IMR-90 (cell line): Measurements from ENCODE around the gene IL6ST. TPM values are rescaled to one million over a fixed set of nuclear protein-coding genes. Genes with fewer than 3 reads are reported as not detected.
"Not testable (repeated sequence)": the region's sequence is repeated elsewhere in the genome, so short reads cannot be mapped to it uniquely, and the experiment has no call there.

Experiments used
- ATAC-seq: fragments of 200-7000 bp; cut with Tn5 transposase; 2 replicates; pipeline ENCODE4 v1.9.1; 2020; ENCODE audit warnings: low read depth, mild to moderate bottlenecking, moderate library complexity
- BruUV-seq: library from RNA; stranded (reverse); fragments of 400-500 nt; replicated peaks from 2 replicates; lab custom pipeline; 2021; lab: Mats Ljungman, UMichigan
- CTCF ChIA-PET: fragments of 300-600 bp; formaldehyde crosslinking; extraction: SDS; loops from one replicate; lab custom pipeline; 2021; ENCODE audit warnings: antibody characterized with exemption; lab: Yijun Ruan, JAX
- POLR2A ChIA-PET: fragments of 300-600 bp; sonication (Branson Sonifier 250); formaldehyde crosslinking; loops from one replicate; lab custom pipeline; 2022; ENCODE audit warnings: antibody characterized with exemption; ENCODE audit not compliant: unreplicated experiment; lab: Charles Lee
- DNase-seq: peaks from one replicate; pipeline ENCODE4 v3.0.0; 2013
- H2AFZ ChIP-seq: replicated peaks from 2 replicates; pipeline ENCODE3; 2013; ENCODE audit warnings: low read length, mild to moderate bottlenecking; ENCODE audit not compliant: poor library complexity
- H2AK5ac ChIP-seq: 2 replicates; pipeline ENCODE4 v1.6.1; 2013; ENCODE audit warnings: low read depth, low read length, inconsistent platforms
- H2AK9ac ChIP-seq: replicated peaks from 2 replicates; pipeline ENCODE3; 2013; ENCODE audit warnings: mild to moderate bottlenecking, low read depth, low read length, moderate library complexity; ENCODE audit not compliant: poor library complexity
- H2BK120ac ChIP-seq: 2 replicates; pipeline ENCODE4 v1.6.1; 2013; ENCODE audit warnings: low read depth, low read length, inconsistent platforms
- H2BK15ac ChIP-seq: 3 replicates; pipeline ENCODE4 v1.6.1; 2013; ENCODE audit warnings: low read depth, low read length, inconsistent platforms
- H2BK20ac ChIP-seq: 2 replicates; pipeline ENCODE4 v1.6.1; 2013; ENCODE audit warnings: low read depth, mild to moderate bottlenecking, inconsistent platforms, low read length, moderate library complexity
- H2BK5ac ChIP-seq: 2 replicates; pipeline ENCODE4 v1.6.1; 2013; ENCODE audit warnings: mild to moderate bottlenecking, low read depth, low read length, inconsistent platforms; ENCODE audit not compliant: poor library complexity, severe bottlenecking
- H3K14ac ChIP-seq: replicated peaks from 2 replicates; pipeline ENCODE4 v1.6.1; 2013; ENCODE audit warnings: low read depth, low read length, inconsistent platforms
- H3K18ac ChIP-seq: 2 replicates; pipeline ENCODE4 v1.6.1; 2013; ENCODE audit warnings: low read depth, low read length, control low read depth
- H3K23ac ChIP-seq: 2 replicates; pipeline ENCODE4 v1.6.1; 2013; ENCODE audit warnings: low read depth, low read length, inconsistent platforms
- H3K27ac ChIP-seq: 2 replicates; pipeline ENCODE4 v1.5.1; 2013; ENCODE audit warnings: mild to moderate bottlenecking, control low read depth, low read length; ENCODE audit not compliant: insufficient read depth
- H3K27me3 ChIP-seq: 2 replicates; pipeline ENCODE4 v1.6.1; 2013; ENCODE audit warnings: low read length; ENCODE audit not compliant: control insufficient read depth, insufficient read depth
- H3K36me3 ChIP-seq: 2 replicates; pipeline ENCODE4 v1.6.1; 2013; ENCODE audit warnings: low read length, mixed read lengths; ENCODE audit not compliant: control insufficient read depth, insufficient read depth
- H3K4ac ChIP-seq: 2 replicates; pipeline ENCODE4 v1.6.1; 2013; ENCODE audit warnings: low read depth, low read length, inconsistent platforms
- H3K4me1 ChIP-seq: 2 replicates; pipeline ENCODE4 v1.6.1; 2013; ENCODE audit warnings: low read length, mixed read lengths; ENCODE audit not compliant: control insufficient read depth, insufficient read depth
- H3K4me2 ChIP-seq: 2 replicates; pipeline ENCODE4 v1.6.1; 2013; ENCODE audit warnings: low read depth, mild to moderate bottlenecking, control low read depth, low read length, moderate library complexity
- H3K4me3 ChIP-seq: 2 replicates; pipeline ENCODE4 v1.5.1; 2013; ENCODE audit warnings: low read depth, mild to moderate bottlenecking, control low read depth, low read length, moderate library complexity; ENCODE audit not compliant: insufficient read depth
- H3K56ac ChIP-seq: 2 replicates; pipeline ENCODE4 v1.6.1; 2013; ENCODE audit warnings: low read length, inconsistent platforms; ENCODE audit not compliant: insufficient read depth; ENCODE audit errors: extremely low read depth
- H3K79me1 ChIP-seq, 2 experiments: 2 replicates each; pipeline ENCODE4 v1.6.1; 2013; ENCODE audit warnings: low read length in 2 of 2, inconsistent platforms in 1 of 2, low read depth in 1 of 2
- H3K9ac ChIP-seq: 2 replicates; pipeline ENCODE4 v1.6.1; 2013; ENCODE audit warnings: low read depth, low read length, control low read depth
- H3K9me1 ChIP-seq: 2 replicates; pipeline ENCODE4 v1.6.1; 2013; ENCODE audit warnings: low read length, inconsistent platforms; ENCODE audit not compliant: insufficient read depth
- H3K9me3 ChIP-seq: 2 replicates; pipeline ENCODE4 v1.6.1; 2013; ENCODE audit warnings: low read length; ENCODE audit not compliant: control insufficient read depth, insufficient read depth
- H4K20me1 ChIP-seq: 2 replicates; pipeline ENCODE4 v1.6.1; 2013; ENCODE audit warnings: low read length, inconsistent platforms; ENCODE audit not compliant: insufficient read depth
- H4K5ac ChIP-seq: 2 replicates; pipeline ENCODE4 v1.6.1; 2013; ENCODE audit warnings: mild to moderate bottlenecking, low read depth, low read length, control low read depth
- H4K8ac ChIP-seq, 2 experiments: 2 replicates each; pipeline ENCODE4 v1.6.1; 2013; ENCODE audit warnings: low read depth in 2 of 2, low read length in 2 of 2, control low read depth in 1 of 2, inconsistent platforms in 1 of 2
- H4K91ac ChIP-seq: 2 replicates; pipeline ENCODE4 v1.6.1; 2013; ENCODE audit warnings: low read depth, low read length, inconsistent platforms; ENCODE audit not compliant: insufficient read depth
- WGBS, 2 experiments: methylation state at CpG; one replicate each; pipeline versions ENCODE4 v1.1.5 to v1.1.7; 2013; ENCODE audit warnings: missing lambda C conversion rate in 2 of 2; ENCODE audit not compliant: insufficient read length in 1 of 2; ENCODE audit errors: extremely low coverage in 2 of 2; 5-methylcytosine and 5-hydroxymethylcytosine counted together
- dilution Hi-C: fragments of 300-500 bp; cut with HindIII; formaldehyde crosslinking; loops from one replicate; pipeline ENCODE4 v1.14.3; 2018; ENCODE audit warnings: low sequenced_read_pairs; ENCODE audit not compliant: unreplicated experiment
- in situ Hi-C: fragments of 300-500 bp; cut with MboI; formaldehyde crosslinking; loops from 3 replicates; pipeline ENCODE4 v1.14.3; 2019; ENCODE audit warnings: low sequenced_read_pairs, inconsistent platforms, mixed read lengths
- intact Hi-C: fragments of 100-400 bp; cut with micrococcal nuclease; formaldehyde crosslinking; loops from 2 replicates; pipeline ENCODE4 v1.10.0; 2022
- polyA plus RNA-seq, 3 experiments: library from polyadenylated mRNA; depleted of rRNA; stranded (reverse); fragments of >200 nt; gene quantifications; 2 replicates each; pipeline ENCODE4 v1.2.3, GENCODE V29; 2012; ENCODE audit warnings: low replicate concordance in 1 of 3
- total RNA-seq: library from RNA; depleted of rRNA; stranded (reverse); fragments of >200 nt; gene quantifications from 2 replicates; pipeline ENCODE4 v1.2.3, GENCODE V29; 2012

The IL6ST gene
- total and polyA plus RNA-seq, 2 of the 4 experiments (the other 2 are of a cell fraction), result 90.6 to 506 TPM

DNA sequence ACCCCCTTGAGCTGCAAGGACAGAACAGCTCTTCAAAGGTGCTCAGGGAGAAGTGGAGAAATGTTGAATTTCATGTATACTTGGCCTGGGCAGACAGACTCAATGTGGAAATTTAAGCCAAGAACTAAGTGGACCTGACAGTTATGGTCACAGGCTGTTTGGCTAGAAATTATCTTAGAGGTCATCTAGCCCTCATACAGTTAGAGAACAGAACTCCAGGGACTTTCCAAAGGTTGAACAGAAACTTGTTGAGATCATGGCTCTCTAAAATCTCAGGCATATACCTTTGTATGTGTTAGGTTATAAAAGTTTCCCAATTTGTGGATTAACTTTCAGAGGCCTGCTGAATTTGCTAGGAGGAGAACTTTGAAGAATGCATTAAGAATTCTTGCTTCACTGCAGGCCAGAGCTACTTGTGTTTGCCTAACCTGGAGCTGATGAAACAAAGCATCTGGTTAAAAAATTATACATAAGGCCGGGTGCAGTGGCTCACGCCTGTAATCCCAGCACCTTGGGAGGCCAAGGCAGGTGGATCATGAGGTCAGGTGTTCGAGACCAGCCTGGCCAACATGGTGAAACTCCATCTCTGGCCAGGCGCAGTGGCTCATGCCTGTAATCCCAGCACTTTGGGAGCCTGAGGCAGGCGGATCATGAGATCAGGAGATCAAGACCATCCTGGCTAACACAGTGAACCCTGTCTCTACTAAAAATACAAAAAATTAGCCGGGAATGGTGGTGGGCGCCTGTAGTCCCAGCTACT, 35.3 kb upstream of the IL6ST start:
- H3K23ac ChIP-seq, H3K4me2 ChIP-seq, POLR2A ChIA-PET, H4K20me1 ChIP-seq, H2AK9ac ChIP-seq, in situ Hi-C loops, H3K9me3 ChIP-seq, dilution Hi-C loops, H3K79me1 ChIP-seq, H2BK5ac ChIP-seq, H2BK15ac ChIP-seq, H3K36me3 ChIP-seq, H3K4me3 ChIP-seq, H4K91ac ChIP-seq, BruUV-seq, H3K18ac ChIP-seq, ATAC-seq, H3K56ac ChIP-seq, H4K8ac ChIP-seq, H3K27ac ChIP-seq, H4K5ac ChIP-seq, H3K4me1 ChIP-seq, H3K27me3 ChIP-seq, CTCF ChIA-PET, H3K9ac ChIP-seq, DNase-seq, intact Hi-C loops, H3K9me1 ChIP-seq: not testable (repeated sequence)
- H2BK20ac ChIP-seq, result peak overlapping the region; percentile 54; the same call in 1 of the 2 replicates
- H2AFZ ChIP-seq, result peak overlapping the region; percentile 59
- peak overlapping the region; percentile 32; the same call in 1 of the 2 replicates for H3K4ac ChIP-seq
- peak overlapping the region; percentile 60; the same call in 1 of the 2 replicates for H2BK120ac ChIP-seq
- H3K14ac ChIP-seq, result peak overlapping the region; percentile 65; the same call in 1 of the 2 replicates
- WGBS, 2 experiments, result 96% methylated on average over 4 of the region's 7 CpGs; no CpG with 5 or more reads in 1 of the 2 experiments
- H2AK5ac ChIP-seq, result peak overlapping the region; percentile 27; the same call in 1 of the 2 replicates
